HL-60 (cell line): ENCODE data around the gene ADAR.

Source experiments
- GABPA ChIP-seq: IDR thresholded peaks from 2 replicates; pipeline ENCODE4 v1.6.1; 2012; ENCODE audit warnings: low read depth
- POLR2AphosphoS5 ChIP-seq: IDR thresholded peaks from 2 replicates; pipeline ENCODE4 v1.6.1; 2012; ENCODE audit warnings: low read depth
- REST ChIP-seq: IDR thresholded peaks from 2 replicates; pipeline ENCODE4 v1.6.1; 2012; ENCODE audit warnings: low read depth; ENCODE audit not compliant: insufficient replicate concordance
- TF ChIP-seq, protein P1 (sequence below): IDR thresholded peaks from one replicate; pipeline ENCODE4 v1.5.1; 2011; ENCODE audit warnings: low read length, control low read depth, inconsistent platforms; ENCODE audit not compliant: insufficient read depth

DNA sequence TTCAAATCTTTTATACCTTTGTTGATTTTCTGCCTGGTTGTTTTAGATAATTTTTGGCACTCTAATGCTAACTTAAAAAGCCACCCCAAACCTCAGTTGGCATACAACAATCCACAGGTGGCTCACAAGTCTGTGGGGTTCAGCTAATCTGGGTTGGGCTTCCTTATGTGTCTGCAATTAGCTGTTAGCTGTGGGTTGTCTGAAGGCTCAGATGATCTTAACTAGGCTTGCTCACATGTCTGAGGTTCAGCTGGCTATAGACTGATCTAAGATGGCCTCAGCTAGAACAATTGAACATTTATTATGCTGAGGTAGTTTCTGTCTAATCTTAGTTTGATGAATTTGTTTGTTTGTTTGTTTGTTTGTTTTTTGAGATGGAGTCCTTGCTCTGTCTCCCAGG, 44.9 kb upstream of the ADAR start:
- TF ChIP-seq, protein P1, sequence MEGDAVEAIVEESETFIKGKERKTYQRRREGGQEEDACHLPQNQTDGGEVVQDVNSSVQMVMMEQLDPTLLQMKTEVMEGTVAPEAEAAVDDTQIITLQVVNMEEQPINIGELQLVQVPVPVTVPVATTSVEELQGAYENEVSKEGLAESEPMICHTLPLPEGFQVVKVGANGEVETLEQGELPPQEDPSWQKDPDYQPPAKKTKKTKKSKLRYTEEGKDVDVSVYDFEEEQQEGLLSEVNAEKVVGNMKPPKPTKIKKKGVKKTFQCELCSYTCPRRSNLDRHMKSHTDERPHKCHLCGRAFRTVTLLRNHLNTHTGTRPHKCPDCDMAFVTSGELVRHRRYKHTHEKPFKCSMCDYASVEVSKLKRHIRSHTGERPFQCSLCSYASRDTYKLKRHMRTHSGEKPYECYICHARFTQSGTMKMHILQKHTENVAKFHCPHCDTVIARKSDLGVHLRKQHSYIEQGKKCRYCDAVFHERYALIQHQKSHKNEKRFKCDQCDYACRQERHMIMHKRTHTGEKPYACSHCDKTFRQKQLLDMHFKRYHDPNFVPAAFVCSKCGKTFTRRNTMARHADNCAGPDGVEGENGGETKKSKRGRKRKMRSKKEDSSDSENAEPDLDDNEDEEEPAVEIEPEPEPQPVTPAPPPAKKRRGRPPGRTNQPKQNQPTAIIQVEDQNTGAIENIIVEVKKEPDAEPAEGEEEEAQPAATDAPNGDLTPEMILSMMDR, result no peak
- TF ChIP-seq POLR2AphosphoS5 (no peak), REST (no peak), GABPA (no peak)
